GM19023 (cell line): ENCODE data around the gene VCL.
"Not testable (repeated sequence)": the region's sequence is repeated elsewhere in the genome, so short reads cannot be mapped to it uniquely, and the experiment has no call there.

Experiments
- ATAC-seq: cut with Tn5 transposase; IDR thresholded peaks from one replicate; pipeline ENCODE4 v1.9.1; 2021; ENCODE audit warnings: mild to moderate bottlenecking, moderate library complexity; ENCODE audit not compliant: unreplicated experiment

The VCL gene

GRCh38 chr10:74099420-74099819 is 101.5 kb downstream of the VCL start:
- ATAC-seq, result no peak

GRCh38 chr10:74099836-74100235 is 101.9 kb downstream of the VCL start:
- ATAC-seq, result no peak

- no peak for ATAC-seq
Measured at GRCh38 chr10:74103560-74104258, 105.8 kb downstream of the VCL start.

GRCh38 chr10:74104480-74104879 is 106.6 kb downstream of the VCL start:
- no peak for ATAC-seq

- ATAC-seq, result no peak
Measured at GRCh38 chr10:74104996-74105395, 107.1 kb downstream of the VCL start.

GRCh38 chr10:74107391-74107790 is 109.5 kb downstream of the VCL start:
- ATAC-seq, result no peak

GRCh38 chr10:74109452-74109851 is 111.5 kb downstream of the VCL start:
- no peak for ATAC-seq

GRCh38 chr10:74110120-74110519 is 112.2 kb downstream of the VCL start:
- ATAC-seq, result no peak

- no peak for ATAC-seq
Measured at GRCh38 chr10:74111799-74112198, 113.9 kb downstream of the VCL start.

- no peak for ATAC-seq
Measured at GRCh38 chr10:74113546-74113945, 115.6 kb downstream of the VCL start.

GRCh38 chr10:74114041-74114448 is 116.1 kb downstream of the VCL start:
- ATAC-seq, result no peak

GRCh38 chr10:74117738-74118137 is 119.8 kb downstream of the VCL start:
- no peak for ATAC-seq

GRCh38 chr10:74118804-74119203 is 120.9 kb downstream of the VCL start:
- ATAC-seq, result no peak

- no peak for ATAC-seq
Measured at GRCh38 chr10:74120911-74121310, 123.0 kb downstream of the VCL start.

GRCh38 chr10:74121368-74121767 is 123.5 kb downstream of the VCL start:
- no peak for ATAC-seq

- no peak for ATAC-seq
Measured at GRCh38 chr10:74122060-74122459, 124.1 kb downstream of the VCL start.

- no peak for ATAC-seq
Measured at GRCh38 chr10:74123081-74123480, 125.2 kb downstream of the VCL start.

GRCh38 chr10:74133923-74134820 is 136.3 kb downstream of the VCL start:
- no peak for ATAC-seq

GRCh38 chr10:74135452-74135851 is 137.5 kb downstream of the VCL start:
- no peak for ATAC-seq

- no peak for ATAC-seq
Measured at GRCh38 chr10:74137992-74138391, 140.1 kb downstream of the VCL start.

- not testable (repeated sequence) for ATAC-seq
Measured at GRCh38 chr10:74138596-74138995, 140.7 kb downstream of the VCL start.

GRCh38 chr10:74139981-74140380 is 142.1 kb downstream of the VCL start:
- ATAC-seq, result no peak
